ENCODE data around the gene SFTA2.

SFTA2 gene

GRCh38 chr6:30889921-30890645 lies 41.9 kb downstream of the SFTA2 start:
- DNase-seq: no peak

GRCh38 chr6:30889496-30889885 lies 42.5 kb downstream of the SFTA2 start:
- no peak for DNase-seq

- DNase-seq: no peak
These were observed 43.0 kb downstream of the SFTA2 start for GRCh38 chr6:30888816-30889495.

GRCh38 chr6:30887901-30888815 lies 43.8 kb downstream of the SFTA2 start:
- no peak for DNase-seq

- no peak for DNase-seq
These were observed 45.1 kb downstream of the SFTA2 start for GRCh38 chr6:30886897-30887255.

GRCh38 chr6:30885999-30886896 lies 45.7 kb downstream of the SFTA2 start:
- no peak for DNase-seq

- no peak for DNase-seq
These were observed 46.4 kb downstream of the SFTA2 start for GRCh38 chr6:30885481-30885998.

GRCh38 chr6:30884521-30885480 lies 47.2 kb downstream of the SFTA2 start:
- peak; percentile 14 for DNase-seq

- peak; percentile 15 for DNase-seq
These were observed 48.1 kb downstream of the SFTA2 start, which contains the start of gene DDR1 for GRCh38 chr6:30883685-30884520. TSS of gene DDR1 (plus strand) at chr6:30884519. CDS start at chr6:30888730, 4,211 bp downstream.

GRCh38 chr6:30882759-30883684 lies 48.9 kb downstream of the SFTA2 start:
- no peak for DNase-seq

GRCh38 chr6:30882204-30882758 lies 49.7 kb downstream of the SFTA2 start:
- DNase-seq: no peak

- DNase-seq: no peak
These were observed 50.4 kb downstream of the SFTA2 start for GRCh38 chr6:30881392-30882203.
